ENCODE results near the gene TBC1D14.

The TBC1D14 gene

DNA sequence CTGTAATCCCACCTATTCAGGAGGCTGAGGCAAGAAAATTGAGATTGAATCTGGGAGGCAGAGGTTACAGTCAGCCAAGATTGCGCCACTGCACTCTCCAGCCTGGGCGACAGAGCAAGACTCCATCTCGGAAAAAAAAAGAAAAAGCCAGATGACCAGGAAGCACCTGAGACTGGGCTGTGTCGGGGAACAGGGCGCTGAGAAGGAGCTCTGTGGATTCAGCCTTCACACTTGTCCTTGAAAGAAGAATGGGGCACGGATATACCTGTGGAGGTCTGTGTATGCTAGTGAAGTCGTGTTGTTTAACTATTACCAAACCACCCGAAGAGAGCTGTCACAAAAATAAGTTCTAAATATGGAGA lies 94.2 kb downstream of the TBC1D14 start:
- no peak for DNase-seq

DNA sequence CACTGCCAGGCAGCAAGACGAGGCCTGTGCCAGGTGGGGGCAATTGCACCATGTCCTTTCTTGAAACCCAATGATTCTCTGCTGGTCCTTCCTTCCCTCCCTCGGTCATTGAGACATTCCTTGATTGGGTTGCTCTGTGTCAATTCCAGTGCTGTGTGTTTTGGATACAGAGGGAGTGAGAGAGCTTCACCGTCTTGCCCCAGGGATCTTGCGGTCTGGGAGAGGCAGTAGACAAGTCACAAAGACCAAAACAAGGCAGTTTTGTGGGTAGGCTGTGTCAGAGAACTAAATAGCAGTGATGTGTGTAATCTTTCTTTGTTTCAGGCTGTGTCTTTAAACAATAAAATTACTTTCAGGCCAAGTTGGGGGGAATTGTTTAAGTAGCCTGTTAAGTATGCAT lies 94.7 kb downstream of the TBC1D14 start:
- no peak for DNase-seq

DNA sequence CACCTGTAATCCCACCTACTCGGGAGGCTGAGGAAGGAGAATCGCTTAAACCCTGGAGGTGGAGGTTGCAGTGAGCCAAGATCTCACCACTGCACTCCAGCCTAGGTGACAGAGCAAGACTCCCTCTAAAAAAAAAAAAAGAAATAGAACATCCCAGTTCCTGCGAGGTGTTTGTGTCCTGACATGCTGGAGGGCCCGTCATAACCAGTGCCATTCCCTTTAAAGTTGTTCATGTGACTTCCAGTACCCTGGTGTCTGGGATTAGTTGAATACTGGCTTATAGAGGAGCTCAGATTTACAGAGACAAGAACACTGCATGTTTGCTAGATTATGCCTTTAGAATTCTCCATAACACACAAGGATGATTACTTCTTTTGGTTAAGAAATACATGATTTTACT lies 95.9 kb downstream of the TBC1D14 start:
- DNase-seq, result no peak

DNA sequence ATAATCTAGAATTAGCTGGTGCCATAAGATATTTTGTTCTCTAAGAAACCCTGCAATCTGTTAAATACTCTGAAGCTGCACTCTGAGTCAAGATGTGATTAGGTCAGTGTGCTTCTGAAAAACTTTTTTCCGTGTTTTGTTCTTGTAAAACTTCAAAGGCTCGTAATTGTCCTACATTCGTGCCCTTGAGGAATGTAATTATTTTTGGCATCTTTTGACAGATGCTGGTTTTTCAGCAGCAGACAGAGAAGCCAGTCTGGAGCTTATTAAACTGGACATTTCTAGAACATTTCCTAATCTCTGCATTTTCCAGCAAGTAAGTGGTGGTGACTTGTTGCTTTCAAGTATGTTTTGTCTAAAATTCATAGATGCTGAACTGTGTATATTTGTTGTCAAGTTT lies 96.8 kb downstream of the TBC1D14 start:
- no peak for DNase-seq

DNA sequence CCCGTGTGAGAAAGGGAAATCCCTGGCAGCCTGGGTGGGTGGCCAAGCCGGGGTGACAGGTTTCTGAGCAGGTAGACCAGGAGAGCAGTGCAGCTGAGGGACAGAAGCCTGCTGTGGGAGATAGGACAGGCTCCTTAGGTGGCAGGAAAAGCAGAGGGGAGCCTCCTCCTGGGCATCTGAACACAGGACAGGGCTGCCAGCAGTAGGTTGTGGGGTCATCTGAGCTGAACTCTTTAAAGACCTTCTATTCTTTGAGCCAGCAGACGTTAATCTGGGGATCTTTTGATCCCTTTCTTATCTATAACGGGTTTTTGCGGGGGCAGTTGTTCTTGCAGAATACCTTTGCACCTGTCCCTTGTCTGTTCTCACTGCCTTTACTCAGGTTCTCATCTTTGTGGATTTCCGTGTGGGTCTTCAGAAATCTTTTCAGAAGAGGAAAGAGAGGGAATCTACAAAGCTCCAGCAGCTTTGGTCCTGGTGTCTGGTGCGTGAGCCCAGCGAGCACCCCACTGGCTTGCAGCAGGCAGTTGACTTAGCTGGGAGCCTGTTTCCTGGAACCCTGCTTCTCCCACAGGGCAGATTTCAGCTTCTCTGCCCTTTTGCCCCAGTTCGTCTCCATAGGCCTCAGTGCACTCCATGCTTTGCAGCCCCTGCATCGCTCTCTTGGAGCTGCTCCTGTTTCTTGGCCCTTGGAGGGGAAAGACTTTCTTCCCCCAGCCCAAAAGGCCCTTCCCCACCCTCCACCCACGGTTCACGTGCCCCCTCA lies 97.7 kb downstream of the TBC1D14 start:
- DNase-seq, result no peak

DNA sequence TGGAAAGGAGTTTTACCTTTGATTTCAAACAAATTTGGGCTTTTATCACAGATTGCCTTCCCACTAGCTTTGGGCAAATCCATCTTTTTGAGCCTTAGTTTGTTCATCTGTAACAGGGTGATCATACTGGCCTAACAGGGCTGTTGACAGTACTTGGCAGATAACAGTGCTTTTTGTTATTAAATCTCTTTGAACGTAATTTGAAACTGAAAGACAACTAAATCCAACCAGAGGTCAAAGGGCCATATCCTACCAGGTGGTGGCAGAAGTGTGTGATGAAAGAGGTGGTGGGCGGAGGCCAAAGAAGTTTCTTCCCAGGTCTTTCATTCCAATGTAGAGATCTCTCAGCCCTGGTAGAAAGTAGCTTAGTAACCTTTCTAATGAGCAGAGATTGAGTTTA lies 98.3 kb downstream of the TBC1D14 start:
- DNase-seq, result no peak

DNA sequence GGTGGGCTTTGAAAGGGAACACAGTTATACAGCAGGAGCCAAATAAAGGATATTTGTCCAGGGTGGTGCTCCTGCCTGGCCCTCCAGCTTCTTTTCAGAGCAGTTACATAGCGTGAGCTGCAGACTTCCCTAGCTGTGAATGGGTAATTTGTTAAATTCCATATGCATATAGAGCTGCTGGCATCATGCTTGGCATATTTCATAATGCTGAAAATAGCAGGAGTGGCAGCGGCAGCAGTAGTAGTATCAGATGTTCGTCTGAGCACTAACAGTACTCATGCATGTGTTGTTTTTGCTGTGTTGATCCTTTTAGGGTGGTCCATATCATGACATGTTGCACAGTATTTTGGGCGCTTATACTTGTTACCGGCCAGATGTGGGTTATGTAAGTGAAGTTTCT lies 99.9 kb downstream of the TBC1D14 start:
- no peak for DNase-seq

DNA sequence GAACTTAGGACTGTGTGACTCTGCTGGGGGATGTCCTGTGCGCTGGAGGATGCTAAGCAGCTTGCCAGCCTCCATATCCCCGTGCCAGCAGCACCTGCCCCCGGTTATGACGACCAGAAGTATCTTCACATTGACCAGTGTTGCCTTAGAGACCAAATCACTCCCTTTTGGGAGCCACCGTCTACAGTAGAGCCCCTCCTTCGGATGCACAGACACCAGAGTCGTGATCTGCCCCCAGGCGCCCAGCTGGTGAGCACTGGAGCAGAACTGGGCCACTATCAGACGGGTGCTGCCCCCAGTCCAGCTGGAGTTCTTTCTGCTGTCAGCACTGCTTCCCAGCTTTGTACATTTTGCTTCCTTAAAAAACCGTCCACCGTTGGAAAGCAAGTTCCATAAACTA lies 103.5 kb downstream of the TBC1D14 start:
- no peak for DNase-seq

DNA sequence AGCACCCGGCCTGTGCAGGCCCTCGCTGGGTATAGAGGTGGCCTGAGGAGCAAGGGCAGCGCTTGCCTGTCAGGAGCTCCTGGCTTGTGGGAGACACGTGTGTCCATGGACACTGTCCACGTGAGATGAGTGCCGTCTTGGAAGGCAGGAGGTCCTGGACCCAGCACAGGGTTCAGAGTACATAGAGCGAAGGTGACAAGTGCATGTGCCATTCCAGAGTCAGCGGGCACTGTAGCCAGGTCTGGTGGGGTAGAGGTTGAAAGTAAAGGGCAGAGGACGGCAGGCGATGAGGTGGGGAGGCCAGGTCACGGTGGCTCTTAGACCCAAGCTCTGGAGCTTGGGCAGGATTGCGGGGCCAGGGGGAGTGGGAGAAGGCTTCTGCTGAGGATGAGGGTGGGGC lies 105.2 kb downstream of the TBC1D14 start:
- no peak for DNase-seq

DNA sequence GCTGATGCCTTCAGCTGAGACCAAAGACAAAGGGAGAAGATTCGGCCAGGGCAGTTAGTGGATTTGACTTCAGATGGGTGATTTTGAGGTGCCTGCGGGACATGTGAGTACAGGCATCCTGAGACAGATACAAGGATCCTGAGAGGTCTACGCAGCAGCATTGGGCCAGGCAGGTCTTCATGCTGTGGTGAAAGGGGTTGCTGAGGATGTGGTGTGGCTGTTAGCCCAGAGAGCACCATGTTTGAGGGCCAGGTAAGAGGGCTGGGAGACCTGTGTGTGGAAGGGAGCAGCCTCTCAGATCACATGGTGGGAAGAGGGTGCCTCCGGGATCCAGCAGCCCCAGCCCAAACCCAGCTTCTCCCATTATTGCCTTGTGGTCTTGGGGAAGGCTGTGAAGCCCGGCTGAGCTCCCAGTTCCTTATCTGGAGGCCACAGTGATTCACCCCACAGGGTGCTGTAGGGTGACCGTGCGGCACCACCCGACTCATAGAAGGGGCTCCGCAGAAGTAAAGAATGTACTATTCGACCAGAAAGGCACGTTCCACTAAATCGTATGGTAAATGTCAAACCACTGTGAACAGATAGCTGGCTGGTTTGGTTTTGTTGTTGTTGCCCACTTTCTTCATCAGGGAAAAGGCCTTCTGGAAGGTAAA lies 105.9 kb downstream of the TBC1D14 start:
- DNase-seq, result no peak

DNA sequence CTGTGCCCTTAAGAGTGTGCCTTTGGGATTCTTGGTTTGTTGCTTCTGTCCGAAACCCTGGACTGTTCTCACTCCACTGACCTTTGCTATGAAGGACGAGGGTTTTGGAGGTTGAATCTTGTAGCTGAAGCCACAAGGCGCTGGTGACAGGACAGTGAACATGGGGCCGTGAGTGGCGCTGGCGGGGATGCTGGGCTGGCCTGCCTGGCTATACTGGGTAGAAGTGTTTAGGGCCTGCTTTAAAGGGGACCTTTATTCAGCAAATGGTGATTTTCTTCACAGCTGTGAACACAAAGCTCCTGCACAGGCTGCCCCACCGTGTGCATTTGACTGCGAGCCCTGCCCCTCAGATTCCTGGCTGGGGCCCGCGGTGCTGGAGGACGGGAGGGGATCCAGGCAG lies 106.5 kb downstream of the TBC1D14 start:
- no peak for DNase-seq

DNA sequence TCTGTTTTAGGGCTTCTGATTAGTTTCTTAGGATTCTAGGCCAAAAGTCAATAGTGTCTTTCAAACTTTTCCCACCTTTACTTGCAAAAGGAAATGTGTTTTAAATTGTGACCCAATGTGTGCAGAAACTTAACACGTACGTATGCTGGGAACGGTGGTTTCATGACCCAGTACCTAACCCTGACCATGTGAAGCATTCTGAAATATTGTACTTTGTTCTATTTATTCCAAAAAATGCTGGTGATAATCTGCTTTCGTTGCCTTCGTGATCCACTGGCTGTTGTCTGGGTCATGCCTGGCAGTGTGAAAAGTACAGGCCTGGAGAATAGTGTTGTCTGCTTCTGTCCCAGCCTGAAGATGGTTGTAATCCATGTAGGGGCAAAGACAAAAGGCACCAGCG lies 106.9 kb downstream of the TBC1D14 start:
- no peak for DNase-seq

DNA sequence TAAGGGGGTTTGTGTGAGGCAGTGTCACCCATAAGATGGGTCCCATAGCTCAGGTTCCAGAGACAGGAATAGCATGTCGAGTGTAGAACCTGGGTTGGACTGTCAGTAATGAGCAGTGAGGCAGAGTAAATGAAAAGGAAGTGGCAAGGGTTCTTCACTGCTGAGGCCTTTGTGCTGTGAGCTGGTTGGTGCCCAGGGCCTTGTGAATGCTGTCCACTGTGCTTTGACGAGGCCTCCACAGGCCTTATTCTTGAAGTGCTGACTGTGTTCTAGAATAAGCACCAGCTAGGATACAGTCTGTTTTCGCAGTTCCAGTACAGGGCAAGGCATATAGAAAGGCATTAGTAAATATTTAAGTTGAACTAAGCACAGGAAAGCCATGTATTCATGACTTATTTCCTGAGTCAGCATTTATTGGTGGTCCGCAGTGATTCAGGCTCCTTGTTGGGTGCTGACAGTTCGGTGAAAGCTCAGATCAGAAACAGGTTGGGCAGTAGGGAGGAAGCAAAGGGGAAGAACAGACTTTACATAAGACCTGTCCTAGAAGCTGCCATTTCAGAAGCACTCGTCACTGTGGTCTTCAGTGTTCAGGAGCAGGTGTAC lies 107.9 kb downstream of the TBC1D14 start:
- no peak for DNase-seq

DNA sequence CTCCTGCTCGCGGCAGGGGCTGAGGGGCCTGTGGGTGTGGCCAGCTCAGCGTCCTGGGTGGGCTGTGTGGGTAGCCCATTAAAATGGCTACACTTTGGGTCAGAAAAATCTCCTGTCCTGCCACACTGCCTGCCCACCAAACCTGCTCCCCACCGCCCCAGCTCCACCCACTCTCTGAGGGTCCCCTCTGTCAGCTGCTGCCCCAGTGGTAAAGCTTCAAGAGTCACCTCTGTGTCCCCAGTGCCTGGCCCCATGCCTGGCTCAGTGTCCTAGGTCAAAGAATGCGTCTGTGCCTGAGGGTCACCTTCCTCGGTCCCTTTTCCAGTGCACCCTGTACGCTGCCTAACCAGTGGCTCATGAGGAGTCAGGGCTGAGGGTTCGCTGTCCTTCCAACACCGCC lies 108.7 kb downstream of the TBC1D14 start:
- DNase-seq, result no peak

DNA sequence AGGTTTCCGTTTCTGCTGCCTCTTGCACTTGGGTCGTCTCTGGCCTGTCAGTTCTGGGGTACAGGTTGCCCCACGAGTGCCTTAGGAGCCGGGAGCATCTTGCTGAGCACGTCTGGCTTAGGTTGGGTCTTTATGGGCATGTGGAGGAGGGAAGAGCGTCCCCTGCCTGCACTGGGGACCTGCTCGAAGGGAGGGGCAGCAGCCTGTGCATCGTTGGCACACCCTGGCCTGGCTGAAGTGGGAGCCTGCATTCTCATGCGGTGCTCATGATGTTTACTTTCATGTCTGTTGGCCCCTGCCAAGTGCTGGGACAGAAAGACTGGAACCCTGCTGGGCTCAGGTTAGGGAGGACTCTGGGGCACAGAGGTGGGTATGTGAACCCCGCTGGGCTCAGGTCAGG lies 109.7 kb downstream of the TBC1D14 start:
- DNase-seq, result no peak

DNA sequence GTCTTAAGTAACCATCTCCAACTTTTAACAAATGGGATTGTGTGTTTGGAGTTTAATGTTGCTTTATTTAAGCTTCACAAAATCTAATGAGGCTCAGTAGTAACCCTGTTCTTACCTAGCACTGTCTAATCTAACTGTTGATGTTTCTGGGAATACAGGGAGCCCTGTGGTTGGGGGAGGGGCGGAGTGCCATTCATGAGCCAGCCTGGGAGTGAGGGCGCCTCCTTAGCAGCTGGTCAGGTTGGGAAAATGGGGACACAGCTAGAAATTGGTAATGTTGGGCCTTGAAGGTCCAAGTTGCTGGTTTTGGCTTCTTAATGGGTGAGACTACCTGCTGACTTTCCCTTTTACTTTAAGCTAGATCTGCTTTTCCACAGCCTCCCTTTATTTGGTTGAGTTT lies 110.7 kb downstream of the TBC1D14 start:
- DNase-seq, result no peak

DNA sequence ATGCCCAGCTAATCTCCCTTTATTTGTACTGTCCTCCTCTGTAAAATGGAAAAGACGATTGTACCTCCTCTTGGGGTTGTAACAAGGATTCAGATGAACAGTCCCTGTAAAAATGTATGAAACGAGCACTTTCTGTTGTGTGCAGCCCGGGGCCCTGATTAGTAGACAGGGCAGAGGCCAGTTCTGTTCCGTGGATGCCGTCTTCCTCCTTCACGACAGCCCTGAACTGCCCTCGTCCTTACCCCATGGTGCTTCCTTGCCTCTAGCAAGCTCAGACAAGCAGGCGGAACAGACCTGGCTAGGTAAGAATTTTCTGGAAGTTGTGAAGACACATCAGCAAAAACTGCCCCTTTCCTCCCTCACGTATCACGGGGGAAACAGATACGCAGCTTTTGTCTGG lies 111.2 kb downstream of the TBC1D14 start:
- no peak for DNase-seq

DNA sequence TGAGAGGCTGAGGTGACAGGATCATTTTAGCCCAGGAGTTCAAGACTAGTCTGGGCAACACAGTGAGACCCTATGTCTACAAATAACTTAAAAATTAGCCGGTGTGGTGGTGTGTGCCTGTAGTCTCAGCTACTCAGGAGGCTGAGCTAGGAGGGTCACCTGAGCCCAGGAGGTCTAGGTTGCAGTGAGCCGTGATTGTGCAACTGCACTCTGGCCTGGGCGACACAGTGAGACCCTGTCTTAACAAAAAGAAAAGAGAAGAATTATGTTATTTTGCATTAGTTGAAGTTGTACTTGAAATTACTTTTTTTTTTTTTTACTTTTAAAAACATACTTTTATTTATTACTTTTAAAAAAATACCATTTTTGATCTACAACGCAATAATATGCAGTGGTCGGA lies 111.7 kb downstream of the TBC1D14 start:
- DNase-seq, result no peak

DNA sequence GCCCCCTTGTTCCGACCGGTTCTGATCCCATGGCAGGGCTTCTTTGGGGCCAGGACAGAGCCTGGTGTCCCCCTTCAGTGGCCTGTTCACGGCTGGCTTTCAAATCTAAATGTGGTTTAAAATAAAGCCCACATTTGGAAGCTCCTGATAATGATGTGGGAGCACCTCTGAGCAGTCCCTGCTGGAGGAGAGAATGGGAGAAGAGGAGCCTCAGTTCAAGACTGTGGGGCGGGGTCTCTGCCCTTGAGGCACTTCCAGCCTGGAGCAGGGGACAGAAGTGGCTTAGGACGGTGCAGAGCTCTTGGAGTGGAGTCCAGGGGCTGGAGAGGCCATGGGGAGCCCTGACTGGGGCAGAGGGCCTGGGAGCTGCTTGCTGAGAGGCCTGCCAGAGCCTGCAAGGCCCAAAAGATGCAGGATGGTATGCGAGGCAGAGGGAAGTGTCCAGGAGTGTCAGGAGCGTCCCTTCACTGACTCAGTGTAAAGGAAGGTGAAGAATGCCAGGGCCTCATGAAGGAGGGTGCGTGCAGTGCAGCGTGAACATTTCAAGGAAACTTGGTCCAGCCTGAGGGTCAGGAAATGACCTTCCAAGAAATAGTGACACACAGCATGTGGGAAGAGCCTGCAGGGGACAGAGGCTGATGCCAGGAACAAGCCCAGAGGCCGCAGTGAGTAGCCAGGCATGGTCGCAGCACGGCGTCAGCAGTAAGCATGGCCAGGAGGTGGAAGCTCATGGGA lies 112.5 kb downstream of the TBC1D14 start:
- DNase-seq, result no peak

DNA sequence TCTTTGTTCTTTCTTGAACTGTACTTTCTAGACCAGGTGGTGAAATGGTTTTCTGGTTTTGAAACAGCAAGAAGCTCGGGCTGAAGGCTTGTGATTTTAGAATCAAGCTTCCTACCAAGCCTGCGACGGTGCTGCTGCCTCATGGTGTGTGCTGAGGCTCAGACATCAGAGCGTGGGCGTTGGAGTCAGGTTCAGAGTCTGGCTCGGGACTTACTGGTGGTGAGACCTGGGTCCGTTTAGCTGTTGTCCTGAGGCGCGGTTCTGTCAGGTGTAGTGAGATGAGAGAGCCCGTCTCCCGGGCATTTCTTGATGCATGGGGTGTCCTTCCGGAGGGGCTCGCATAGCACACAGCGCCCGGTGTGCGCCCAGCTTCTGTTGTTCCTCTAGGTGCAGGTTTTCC lies 113.9 kb downstream of the TBC1D14 start:
- DNase-seq, result no peak

DNA sequence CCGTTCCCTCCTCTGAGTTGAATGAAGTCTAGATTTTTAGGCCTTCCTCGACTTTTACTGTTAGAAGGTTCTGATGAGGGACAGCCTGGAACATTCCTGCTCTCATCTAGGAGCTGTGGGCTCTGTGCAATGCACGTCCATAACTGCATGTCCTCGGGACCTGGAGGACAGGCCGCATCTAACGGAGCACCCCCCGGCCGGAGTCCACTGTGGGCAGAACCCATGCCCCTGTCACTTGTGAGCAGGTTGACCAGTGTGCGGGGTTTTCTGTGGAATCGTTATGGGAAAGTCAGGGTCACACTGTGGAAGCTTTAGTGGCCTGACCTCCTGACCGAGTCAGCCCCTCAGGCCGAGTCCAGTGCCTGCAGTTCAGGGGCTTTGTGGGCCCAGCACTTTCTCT lies 114.3 kb downstream of the TBC1D14 start:
- no peak for DNase-seq

DNA sequence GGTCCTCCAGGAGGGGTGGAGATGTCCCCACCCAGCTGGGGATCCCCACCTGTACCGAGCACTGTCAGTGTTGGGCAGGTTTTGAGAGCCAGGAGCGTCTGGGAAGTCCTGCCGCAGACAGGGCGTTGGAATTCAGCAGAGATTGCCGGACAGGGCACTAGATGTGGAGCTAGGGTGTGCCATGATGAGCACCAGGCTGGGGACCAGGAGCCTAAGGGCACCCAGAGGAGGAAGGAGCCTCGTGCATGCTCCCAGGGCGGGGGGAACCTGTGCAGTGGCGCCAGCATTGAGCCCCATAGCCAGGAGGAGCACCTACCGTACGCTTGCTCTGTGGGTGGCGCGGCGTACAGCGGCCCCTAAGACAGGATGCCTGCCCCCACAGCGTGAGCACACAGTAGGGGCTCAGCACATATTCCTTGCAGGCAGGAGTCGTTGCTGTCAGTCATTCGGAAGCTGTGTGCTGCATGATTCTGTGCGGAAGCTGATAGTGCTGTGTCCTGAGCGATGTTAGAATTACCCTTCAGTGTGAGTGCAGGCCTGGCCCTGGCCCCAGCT lies 114.8 kb downstream of the TBC1D14 start:
- DNase-seq, result no peak

DNA sequence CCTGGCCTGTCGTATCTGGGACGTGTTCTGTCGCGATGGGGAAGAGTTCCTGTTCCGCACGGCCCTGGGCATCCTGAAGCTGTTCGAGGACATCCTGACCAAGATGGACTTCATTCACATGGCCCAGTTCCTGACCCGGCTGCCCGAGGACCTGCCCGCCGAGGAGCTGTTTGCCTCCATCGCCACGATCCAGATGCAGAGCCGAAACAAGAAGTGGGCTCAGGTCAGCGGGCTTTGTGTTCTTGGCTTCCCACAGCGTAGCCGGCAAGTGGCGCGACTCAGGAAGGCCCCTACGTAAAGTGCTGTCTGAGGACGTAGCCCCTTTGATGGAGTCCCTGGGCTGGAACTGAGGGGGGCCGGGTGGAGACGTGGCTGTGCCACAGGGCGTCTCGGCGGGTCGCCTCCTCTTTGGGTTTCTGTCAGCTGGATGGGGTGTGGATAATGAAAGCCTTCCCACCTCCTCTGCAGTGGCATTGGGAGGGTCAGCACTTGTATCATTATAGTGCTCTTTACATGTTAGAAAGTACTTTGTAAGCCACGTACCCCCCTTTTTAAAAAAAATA lies 115.5 kb downstream of the TBC1D14 start:
- DNase-seq, result no peak
